Fibroblast of villous mesenchyme (primary cell): ENCODE data around the gene CCR9. TPM values are rescaled to one million over a fixed set of nuclear protein-coding genes. Genes with fewer than 3 reads are reported as not detected.

ENCODE experiments used
- DNase-seq: peaks from one replicate; pipeline ENCODE4 v3.0.0-alpha.2; 2010; ENCODE audit warnings: low read depth
- H3K4me3 ChIP-seq: 2 replicates; pipeline ENCODE4 v1.5.1; 2011; ENCODE audit warnings: low read depth, mild to moderate bottlenecking, low read length
- CTCF ChIP-seq: IDR thresholded peaks from 2 replicates; pipeline ENCODE4 v1.5.1; 2012; ENCODE audit warnings: low read depth, mild to moderate bottlenecking, low read length; ENCODE audit not compliant: insufficient read depth
- small RNA-seq: library from RNA; depleted of rRNA; stranded (forward); fragments of <200 nt; gene quantifications from one replicate; pipeline ENCODE3, GENCODE V24; 2012
- total RNA-seq: library from RNA; depleted of rRNA; stranded (reverse); fragments of >200 nt; gene quantifications from 2 replicates; pipeline ENCODE4 v1.2.3, GENCODE V29; 2012

Gene CCR9
- total RNA-seq, 1 donor: not detected

- TF ChIP-seq CTCF: no peak
- DNase-seq: no peak
- no peak overlapping the region for H3K4me3 ChIP-seq
Measured at GRCh38 chr3:45950686-45951600, 64.6 kb downstream of the CCR9 start.

GRCh38 chr3:45951946-45952345 lies 65.6 kb downstream of the CCR9 start:
- peak; percentile 35 for DNase-seq
- H3K4me3 ChIP-seq: no peak overlapping the region
- TF ChIP-seq CTCF: no peak

DNA sequence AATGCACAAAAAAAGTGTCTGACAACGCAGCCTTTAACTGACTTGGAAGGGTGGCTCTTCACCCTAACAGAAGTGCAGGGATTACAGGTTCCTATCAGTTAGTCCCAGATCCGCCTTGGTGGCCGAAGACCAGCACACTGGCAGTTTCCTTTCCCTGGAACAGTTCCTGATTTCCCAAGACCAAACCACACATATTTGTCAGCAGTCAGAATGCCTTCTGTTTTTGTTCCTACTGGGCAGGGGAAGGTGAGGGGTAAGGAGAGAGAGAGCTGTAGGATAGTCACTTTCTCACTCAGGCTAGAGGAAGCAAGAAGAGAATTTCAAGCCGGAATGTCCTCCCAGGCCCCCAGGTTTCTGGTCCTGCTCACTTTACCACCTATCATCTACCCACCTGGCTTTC lies 66.1 kb downstream of the CCR9 start:
- peak; percentile 65 for DNase-seq
- no peak overlapping the region for H3K4me3 ChIP-seq
- TF ChIP-seq CTCF: no peak

Small RNA genes within 50 kb of the gene (small RNA-seq; reads per million reads assigned to genes)
- not detected for gene RF00019

Other genes starting within 250 kb of the CCR9 start
- 29.3 and 53.1 TPM in 2 replicates for gene SACM1L, start 197.1 kb upstream of the CCR9 start, total RNA-seq
- not detected in 2 replicates for gene SLC6A20, start 90.0 kb upstream of the CCR9 start, total RNA-seq
- 13.2 and 18.6 TPM in 2 replicates for gene LZTFL1, start 44.4 kb upstream of the CCR9 start, total RNA-seq
- gene CXCR6, start 56.9 kb downstream of the CCR9 start, total RNA-seq: under 0.01 TPM in 2 replicates
- gene FYCO1, start 109.3 kb downstream of the CCR9 start, total RNA-seq: 20.6 and 23.7 TPM in 2 replicates
- gene XCR1, start 140.9 kb downstream of the CCR9 start, total RNA-seq: not detected in 2 replicates